ENCODE results near the gene RSF1. TPM values are rescaled to one million over a fixed set of nuclear protein-coding genes. Genes with fewer than 3 reads are reported as not detected.
"Not testable (repeated sequence)": the region's sequence is repeated elsewhere in the genome, so short reads cannot be mapped to it uniquely, and the experiment has no call there.

The RSF1 gene
- 13.2 and 27.5 TPM in 2 replicates for total RNA-seq (2014; rRNA removed; shearing (Covaris generic))

- peak; percentile 98 for DNase-seq (ENCODE audit: low read depth)
Measured at GRCh38 chr11:77820565-77821348, at the start of gene RSF1, which contains the start of gene AAMDC. Gene RSF1, minus strand, starts transcription at chr11:77820722. Its CDS starts 8 bp downstream, at chr11:77820714. Gene AAMDC, plus strand, starts transcription at chr11:77821144. Its CDS starts 21,353 bp downstream, at chr11:77842497.

GRCh38 chr11:77868744-77869143 lies 48.2 kb upstream of the RSF1 start:
- no peak for DNase-seq (ENCODE audit: low read depth)

GRCh38 chr11:77866336-77866735 lies 45.8 kb upstream of the RSF1 start:
- DNase-seq (ENCODE audit: low read depth): no peak

- no peak for DNase-seq (ENCODE audit: low read depth)
Measured at GRCh38 chr11:77865805-77866204, 45.3 kb upstream of the RSF1 start.

- not testable (repeated sequence) for DNase-seq (ENCODE audit: low read depth)
Measured at GRCh38 chr11:77861444-77861843, 40.9 kb upstream of the RSF1 start.

- DNase-seq (ENCODE audit: low read depth): not testable (repeated sequence)
Measured at GRCh38 chr11:77857906-77858457, 37.5 kb upstream of the RSF1 start.

GRCh38 chr11:77854838-77855237 lies 34.3 kb upstream of the RSF1 start:
- no peak for DNase-seq (ENCODE audit: low read depth)

GRCh38 chr11:77851503-77851902 lies 31.0 kb upstream of the RSF1 start:
- no peak for DNase-seq (ENCODE audit: low read depth)

- DNase-seq (ENCODE audit: low read depth): not testable (repeated sequence)
Measured at GRCh38 chr11:77843700-77844099, 23.2 kb upstream of the RSF1 start.

GRCh38 chr11:77842441-77843121 lies 22.1 kb upstream of the RSF1 start:
- no peak for DNase-seq (ENCODE audit: low read depth)

- DNase-seq (ENCODE audit: low read depth): no peak
Measured at GRCh38 chr11:77833302-77833701, 12.8 kb upstream of the RSF1 start.

- no peak for DNase-seq (ENCODE audit: low read depth)
Measured at GRCh38 chr11:77828926-77829325, 8.4 kb upstream of the RSF1 start.

GRCh38 chr11:77823775-77824174 lies 3.3 kb upstream of the RSF1 start:
- DNase-seq (ENCODE audit: low read depth): no peak

- not testable (repeated sequence) for DNase-seq (ENCODE audit: low read depth)
Measured at GRCh38 chr11:77822126-77822525, 1.6 kb upstream of the RSF1 start.

- DNase-seq (ENCODE audit: low read depth): peak; percentile 27
Measured at GRCh38 chr11:77821349-77821851, 878 bp upstream of the RSF1 start.

GRCh38 chr11:77819921-77820564 lies 479 bp downstream of the RSF1 start:
- peak; percentile 44 for DNase-seq (ENCODE audit: low read depth)

GRCh38 chr11:77819411-77819920 lies 1.1 kb downstream of the RSF1 start:
- DNase-seq (ENCODE audit: low read depth): peak; percentile 84

- DNase-seq (ENCODE audit: low read depth): no peak
Measured at GRCh38 chr11:77815459-77815858, 5.1 kb downstream of the RSF1 start.

GRCh38 chr11:77814848-77815247 lies 5.7 kb downstream of the RSF1 start:
- no peak for DNase-seq (ENCODE audit: low read depth)

GRCh38 chr11:77813256-77813655 lies 7.3 kb downstream of the RSF1 start:
- no peak for DNase-seq (ENCODE audit: low read depth)

GRCh38 chr11:77806993-77807392 lies 13.5 kb downstream of the RSF1 start:
- no peak for DNase-seq (ENCODE audit: low read depth)

- no peak for DNase-seq (ENCODE audit: low read depth)
Measured at GRCh38 chr11:77806415-77806814, 14.1 kb downstream of the RSF1 start.
